HL-60/S4 treated with retinoic acid at 250 ng/mL for 4 days and 3 days (cell line): ENCODE results near the gene LCE5A.
"Not testable (repeated sequence)": the region's sequence is repeated elsewhere in the genome, so short reads cannot be mapped to it uniquely, and the experiment has no call there.

Experiments
- in situ Hi-C: fragments of 300-500 bp; cut with MboI; formaldehyde crosslinking; loops from 2 replicates; pipeline ENCODE4 v1.7.0; 2022; ENCODE audit warnings: low sequenced_read_pairs

LCE5A gene, protein sequence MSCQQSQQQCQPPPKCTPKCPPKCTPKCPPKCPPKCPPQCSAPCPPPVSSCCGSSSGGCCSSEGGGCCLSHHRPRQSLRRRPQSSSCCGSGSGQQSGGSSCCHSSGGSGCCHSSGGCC

GRCh38 chr1:152510503-152510902 is at the start of gene LCE5A:
Gene LCE5A (plus strand): TSS chr1:152510803. CDS start chr1:152511535, 732 bp downstream.
- in situ Hi-C loops: no loop called here

- in situ Hi-C loops: loop anchor here (10.0 kb wide), 1 partner anchor 277 kb away; no protein-coding TSS in a partner anchor
These were observed 49.1 kb upstream of the LCE5A start for GRCh38 chr1:152461544-152461943.

DNA sequence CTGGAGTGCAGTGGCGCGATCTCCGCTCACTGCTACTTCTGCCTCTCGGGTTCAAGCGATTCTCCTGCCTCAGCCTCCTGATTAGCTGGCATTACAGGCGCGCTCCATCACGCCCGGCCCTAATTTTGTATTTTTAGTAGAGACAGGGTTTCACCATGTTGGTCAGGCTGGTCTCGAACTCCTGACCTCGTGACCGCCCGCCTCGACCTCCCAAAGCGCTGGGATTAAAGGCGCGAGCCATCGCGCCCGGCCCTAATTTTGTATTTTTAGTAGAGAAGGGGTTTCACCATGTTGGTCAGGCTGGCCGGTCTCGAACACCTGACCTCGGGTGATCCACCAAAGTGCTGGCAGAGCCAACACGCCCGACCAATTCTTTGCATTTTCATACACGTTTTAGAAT is 48.0 kb upstream of the LCE5A start:
- in situ Hi-C loops: loop anchor here (10.0 kb wide), 1 partner anchor 278 kb away; no protein-coding TSS in a partner anchor

GRCh38 chr1:152466217-152466616 is 44.4 kb upstream of the LCE5A start:
- in situ Hi-C loops: loop anchor here (10.0 kb wide), 1 partner anchor 281 kb away; no protein-coding TSS in a partner anchor

DNA sequence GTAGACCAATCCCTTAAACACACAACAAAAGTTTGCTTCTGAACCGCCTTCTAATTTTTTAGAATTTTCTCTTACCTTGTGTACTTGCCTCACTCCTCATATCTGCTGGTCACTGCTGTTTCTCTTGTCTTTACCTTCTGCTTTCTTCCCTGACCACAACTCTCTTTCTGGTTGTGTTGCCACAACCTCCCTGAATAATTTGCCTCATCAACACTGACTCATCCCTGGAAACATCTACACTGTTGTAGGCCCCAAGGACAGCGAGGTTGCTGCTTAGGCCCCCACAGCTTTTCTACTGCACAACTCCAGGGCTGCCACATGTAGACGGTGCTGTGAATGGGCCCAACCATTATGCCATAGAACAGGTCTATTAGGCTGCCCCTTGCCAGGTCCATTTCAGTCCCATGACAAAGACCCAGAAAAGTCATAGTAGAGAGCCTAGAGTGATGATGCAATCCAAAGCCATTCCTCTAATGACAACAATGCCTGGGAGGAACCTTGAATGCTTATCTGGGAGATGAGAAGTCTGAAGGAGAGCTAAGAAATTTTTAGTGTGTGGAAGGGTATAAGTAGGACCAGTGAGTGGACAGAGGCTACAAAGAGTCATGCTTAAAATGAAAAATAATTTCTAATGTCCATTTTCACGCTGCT is 36.6 kb upstream of the LCE5A start:
- in situ Hi-C loops: no loop called here

DNA sequence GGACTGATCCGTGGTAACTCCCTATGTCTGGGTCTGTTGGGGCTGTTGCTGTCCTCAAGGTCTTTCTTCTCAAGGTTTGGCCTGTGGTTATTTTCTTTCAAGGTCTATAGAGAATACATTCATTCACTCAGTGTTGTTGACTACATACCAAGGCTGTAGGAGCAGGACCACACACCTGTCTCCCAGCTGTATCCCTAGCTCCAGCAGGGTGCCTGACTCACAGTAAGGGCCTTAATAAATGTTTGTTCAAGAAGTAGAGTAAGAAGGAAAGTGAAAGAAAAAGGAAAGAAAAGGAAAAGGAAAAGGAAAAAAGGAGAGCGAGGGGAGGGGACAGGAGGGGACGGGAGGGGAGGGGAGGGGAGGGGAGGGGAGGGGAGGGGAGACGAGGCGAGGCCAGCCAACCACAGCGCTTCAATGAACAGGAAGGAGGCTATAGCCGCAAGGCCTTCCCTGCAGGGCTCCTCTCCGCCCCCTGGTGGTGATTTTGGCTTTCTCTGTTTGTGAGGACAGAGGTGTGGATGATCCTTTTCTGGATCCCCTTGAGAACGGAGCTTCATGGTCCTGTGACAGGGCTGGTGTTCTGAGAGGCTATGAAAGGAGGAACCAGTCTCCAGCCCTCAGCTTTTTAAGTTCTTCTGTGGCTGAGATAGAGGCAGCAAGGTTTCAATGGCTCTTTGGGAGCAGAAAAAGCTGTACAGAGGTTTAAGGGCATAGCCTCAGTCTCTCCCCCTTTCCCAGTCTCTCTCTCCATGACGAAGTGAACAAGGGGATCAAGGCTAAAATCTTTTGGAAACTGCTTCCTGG is 30.6 kb upstream of the LCE5A start:
- in situ Hi-C loops: no loop called here

- in situ Hi-C loops: no loop called here
These were observed 28.5 kb upstream of the LCE5A start for GRCh38 chr1:152481869-152482664.

GRCh38 chr1:152486400-152487006 is 24.1 kb upstream of the LCE5A start:
- in situ Hi-C loops: no loop called here

DNA sequence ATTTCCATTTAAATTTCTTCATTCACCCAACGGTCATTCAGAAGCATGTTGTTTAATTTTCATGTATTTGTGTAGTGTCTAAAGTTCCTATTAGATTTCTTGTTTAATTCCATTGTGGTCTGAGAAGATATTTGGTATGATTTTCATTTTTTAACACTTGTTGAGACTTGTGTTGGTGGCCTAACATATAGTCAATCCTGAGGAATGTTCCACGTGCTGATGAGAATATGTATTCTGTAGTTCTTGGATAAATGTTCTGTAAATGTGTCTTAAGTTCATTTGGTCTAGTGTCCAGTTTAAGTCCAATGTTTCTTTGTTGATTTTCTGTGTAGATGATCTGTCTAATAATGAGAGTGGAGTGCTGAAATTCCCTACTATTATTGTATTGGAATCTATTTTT is 22.7 kb upstream of the LCE5A start:
- in situ Hi-C loops: no loop called here

DNA sequence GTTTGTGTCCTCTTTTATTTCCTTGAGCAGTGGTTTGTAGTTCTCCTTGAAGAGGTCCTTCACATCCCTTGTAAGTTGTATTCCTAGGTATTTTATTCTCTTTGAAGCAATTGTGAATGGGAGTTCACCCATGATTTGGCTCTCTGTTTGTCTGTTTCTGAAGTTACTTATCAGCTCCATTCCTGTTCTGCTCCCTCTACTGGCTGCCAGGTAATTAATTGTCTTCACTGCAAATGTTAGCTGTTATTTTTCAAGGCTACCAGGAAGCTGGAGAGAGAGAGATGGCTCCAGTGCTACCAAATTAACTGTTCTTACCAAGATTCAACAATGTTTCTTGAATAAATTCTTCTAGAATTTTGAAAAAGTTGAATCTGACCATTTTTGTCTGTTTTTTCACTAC is 19.1 kb upstream of the LCE5A start:
- in situ Hi-C loops: not testable (repeated sequence)

GRCh38 chr1:152495066-152495675 is 15.4 kb upstream of the LCE5A start:
- in situ Hi-C loops: no loop called here

GRCh38 chr1:152497273-152497672 is 13.3 kb upstream of the LCE5A start:
- in situ Hi-C loops: no loop called here

GRCh38 chr1:152501704-152502103 is 8.9 kb upstream of the LCE5A start:
- in situ Hi-C loops: no loop called here

GRCh38 chr1:152502496-152503180 is 8.0 kb upstream of the LCE5A start:
- in situ Hi-C loops: no loop called here

DNA sequence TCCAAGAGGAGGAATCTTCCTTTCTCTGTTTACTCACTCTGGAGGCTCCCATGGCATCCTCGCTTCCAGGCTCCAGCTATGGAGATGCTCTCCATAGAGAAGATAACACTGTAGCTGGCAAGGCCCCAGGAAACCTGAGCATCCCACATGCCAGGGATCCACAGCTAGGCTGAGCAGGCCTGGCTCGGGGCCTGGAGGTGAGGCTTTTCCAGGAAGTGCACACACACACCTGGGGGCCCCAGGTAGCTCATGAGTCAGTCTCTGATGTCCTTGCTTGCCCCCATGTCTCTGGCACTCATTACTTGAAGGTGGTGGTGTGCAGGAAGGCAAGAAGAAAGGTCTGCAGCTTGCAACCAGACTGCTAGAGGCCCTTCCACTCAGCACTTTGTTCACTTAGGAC is 5.5 kb upstream of the LCE5A start:
- in situ Hi-C loops: no loop called here

GRCh38 chr1:152506899-152507498 is 3.6 kb upstream of the LCE5A start:
- in situ Hi-C loops: no loop called here

- in situ Hi-C loops: no loop called here
These were observed 993 bp downstream of the LCE5A start for GRCh38 chr1:152511596-152511995.

DNA sequence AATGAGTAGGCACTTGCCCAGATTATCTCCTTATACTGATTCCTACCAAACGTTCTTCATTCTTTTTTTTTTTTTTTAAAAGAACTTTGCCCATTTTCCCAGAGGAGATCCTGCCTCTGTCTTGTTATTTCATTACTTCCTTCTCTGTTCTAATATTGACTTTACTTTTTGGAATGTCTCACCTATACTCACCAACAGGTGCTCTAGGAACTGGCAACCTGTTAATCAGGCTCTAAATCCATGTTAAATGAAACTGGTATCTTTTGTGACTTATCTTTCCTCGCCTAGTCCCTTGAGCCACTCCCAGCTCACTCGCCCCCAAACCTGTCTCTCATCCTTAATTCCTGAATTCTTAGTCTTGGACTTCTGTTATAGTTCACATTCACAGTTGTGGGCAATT is 2.5 kb downstream of the LCE5A start:
- in situ Hi-C loops: no loop called here

- in situ Hi-C loops: no loop called here
These were observed 4.3 kb downstream of the LCE5A start for GRCh38 chr1:152514715-152515433.
